Esophagus muscularis mucosa (tissue), 3 donors: Measurements from ENCODE around the gene FCHO1.

Source experiments
- CTCF ChIP-seq, 3 experiments: fragments of 200-600 bp in 2 of 3; fragments of 450-650 bp in 1 of 3; sonication (generic) in 2 of 3; IDR thresholded peaks; one replicate each; pipeline ENCODE4 v1.5.1; 2017 to 2019; ENCODE audit warnings: antibody characterized with exemption in 3 of 3, mild to moderate bottlenecking in 2 of 3, moderate library complexity in 1 of 3
- POLR2A ChIP-seq: fragments of 450-650 bp; IDR thresholded peaks from one replicate; pipeline ENCODE4 v1.6.1; 2017; ENCODE audit warnings: antibody characterized with exemption, moderate library complexity, mild to moderate bottlenecking, low read depth

GRCh38 chr19:17811681-17812080, 60.4 kb downstream of the FCHO1 start:
- TF ChIP-seq POLR2A, result no peak
- TF ChIP-seq CTCF (IDR thresholded peaks at IDR 0.05), result no peak
